ENCODE results near the gene DCUN1D2. TPM values are rescaled to one million over a fixed set of nuclear protein-coding genes. Genes with fewer than 3 reads are reported as not detected.

DCUN1D2 gene
- total and polyA plus RNA-seq, 10 of the 15 experiments (the other 5 are each of a cell fraction or from before 2014, with no cell fraction given), result 2.5 to 23.6 (median 9.3) TPM

DNA sequence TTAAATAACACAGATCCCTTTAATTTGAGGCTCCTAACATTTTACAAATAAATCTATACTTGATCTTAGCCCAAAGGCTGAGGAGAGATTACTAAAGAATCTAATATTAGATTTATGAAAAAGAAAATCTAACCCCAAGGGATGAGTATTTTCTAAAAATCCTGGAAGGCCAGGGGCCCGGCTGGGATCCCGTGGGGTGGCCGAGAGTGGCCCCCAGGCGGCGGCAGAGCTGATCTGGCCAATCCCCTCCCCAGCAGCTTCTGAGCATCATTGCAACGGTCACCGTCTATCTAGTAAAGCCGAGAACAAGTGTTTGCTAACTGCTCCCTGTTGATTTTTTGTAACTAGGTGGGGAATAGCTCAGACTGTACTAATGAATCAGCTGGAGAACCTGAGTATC is 74.7 kb downstream of the DCUN1D2 start:
- Histone ChIP-seq H3K4me3 (no peak overlapping the region), H3K9ac (ENCODE audit: control insufficient read depth, insufficient read depth, low read length) (no peak overlapping the region), H3K36me3 (ENCODE audit: control insufficient read depth in 2 of 2, insufficient read depth in 2 of 2, low read length in 1 of 2) (no peaks in the 10 kb centered on the region), H4K20me1 (ENCODE audit: control insufficient read depth, insufficient read depth) (no peaks in the 10 kb centered on the region), H3K4me1 (ENCODE audit: control insufficient read depth, insufficient read depth, low read length) (no peaks in the 10 kb centered on the region), H3K79me2 (ENCODE audit: control insufficient read depth, insufficient read depth, low read length) (no peaks in the 10 kb centered on the region), H3K27me3 (replicated peaks in 1 of 2; ENCODE audit: control insufficient read depth in 2 of 2, insufficient read depth in 2 of 2, low read length in 1 of 2) (no peaks in the 10 kb centered on the region; a peak in 1 of 4 replicates), H2AFZ (ENCODE audit: control insufficient read depth, low read depth, low read length) (no peak overlapping the region), H3K9me3 (replicated peaks; ENCODE audit: control insufficient read depth, insufficient read depth, low read length) (no peaks in the 10 kb centered on the region), H3K27ac (ENCODE audit: control insufficient read depth, insufficient read depth) (no peak overlapping the region), H3K4me2 (ENCODE audit: control insufficient read depth, insufficient read depth) (no peak overlapping the region)
- ATAC-seq (no peak), FAIRE-seq (no peak), DNase-seq (ENCODE audit: low read depth, low spot score) (no peak)
- in situ Hi-C loops (cut with MboI), result no loop called here
- no TSS peak for BruUV-seq (replicated peaks)
- no peak for TF ChIP-seq GATAD2B (conservative IDR thresholded peaks at IDR 0.05; ENCODE audit: low read depth)
- TF ChIP-seq MYB (IDR thresholded peaks at IDR 0.05; ENCODE audit: borderline replicate concordance, low read depth, low read length), result no peak
- no peak for TF ChIP-seq HCFC1 (IDR thresholded peaks at IDR 0.05; ENCODE audit: low read length)
- TF ChIP-seq SUZ12 (IDR thresholded peaks at IDR 0.05; ENCODE audit: unreplicated experiment), result no peak
- no peak for TF ChIP-seq ZZZ3 (IDR thresholded peaks at IDR 0.05; ENCODE audit: control insufficient read depth, insufficient read length, low read depth)
- no peak for TF ChIP-seq RFX5 (IDR thresholded peaks at IDR 0.05; ENCODE audit: low read depth, low read length)
- no peak for TF ChIP-seq SUPT20H (IDR thresholded peaks at IDR 0.05; ENCODE audit: borderline replicate concordance, control insufficient read depth, low read depth, low read length)
- TF ChIP-seq, protein P1, sequence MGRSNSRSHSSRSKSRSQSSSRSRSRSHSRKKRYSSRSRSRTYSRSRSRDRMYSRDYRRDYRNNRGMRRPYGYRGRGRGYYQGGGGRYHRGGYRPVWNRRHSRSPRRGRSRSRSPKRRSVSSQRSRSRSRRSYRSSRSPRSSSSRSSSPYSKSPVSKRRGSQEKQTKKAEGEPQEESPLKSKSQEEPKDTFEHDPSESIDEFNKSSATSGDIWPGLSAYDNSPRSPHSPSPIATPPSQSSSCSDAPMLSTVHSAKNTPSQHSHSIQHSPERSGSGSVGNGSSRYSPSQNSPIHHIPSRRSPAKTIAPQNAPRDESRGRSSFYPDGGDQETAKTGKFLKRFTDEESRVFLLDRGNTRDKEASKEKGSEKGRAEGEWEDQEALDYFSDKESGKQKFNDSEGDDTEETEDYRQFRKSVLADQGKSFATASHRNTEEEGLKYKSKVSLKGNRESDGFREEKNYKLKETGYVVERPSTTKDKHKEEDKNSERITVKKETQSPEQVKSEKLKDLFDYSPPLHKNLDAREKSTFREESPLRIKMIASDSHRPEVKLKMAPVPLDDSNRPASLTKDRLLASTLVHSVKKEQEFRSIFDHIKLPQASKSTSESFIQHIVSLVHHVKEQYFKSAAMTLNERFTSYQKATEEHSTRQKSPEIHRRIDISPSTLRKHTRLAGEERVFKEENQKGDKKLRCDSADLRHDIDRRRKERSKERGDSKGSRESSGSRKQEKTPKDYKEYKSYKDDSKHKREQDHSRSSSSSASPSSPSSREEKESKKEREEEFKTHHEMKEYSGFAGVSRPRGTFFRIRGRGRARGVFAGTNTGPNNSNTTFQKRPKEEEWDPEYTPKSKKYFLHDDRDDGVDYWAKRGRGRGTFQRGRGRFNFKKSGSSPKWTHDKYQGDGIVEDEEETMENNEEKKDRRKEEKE (IDR thresholded peaks at IDR 0.05), result no peak
- TF ChIP-seq ZNF622 (IDR thresholded peaks at IDR 0.05), result no peak
- TF ChIP-seq KDM1A (IDR thresholded peaks at IDR 0.05; ENCODE audit: borderline replicate concordance), result no peak
- TF ChIP-seq, protein P2, sequence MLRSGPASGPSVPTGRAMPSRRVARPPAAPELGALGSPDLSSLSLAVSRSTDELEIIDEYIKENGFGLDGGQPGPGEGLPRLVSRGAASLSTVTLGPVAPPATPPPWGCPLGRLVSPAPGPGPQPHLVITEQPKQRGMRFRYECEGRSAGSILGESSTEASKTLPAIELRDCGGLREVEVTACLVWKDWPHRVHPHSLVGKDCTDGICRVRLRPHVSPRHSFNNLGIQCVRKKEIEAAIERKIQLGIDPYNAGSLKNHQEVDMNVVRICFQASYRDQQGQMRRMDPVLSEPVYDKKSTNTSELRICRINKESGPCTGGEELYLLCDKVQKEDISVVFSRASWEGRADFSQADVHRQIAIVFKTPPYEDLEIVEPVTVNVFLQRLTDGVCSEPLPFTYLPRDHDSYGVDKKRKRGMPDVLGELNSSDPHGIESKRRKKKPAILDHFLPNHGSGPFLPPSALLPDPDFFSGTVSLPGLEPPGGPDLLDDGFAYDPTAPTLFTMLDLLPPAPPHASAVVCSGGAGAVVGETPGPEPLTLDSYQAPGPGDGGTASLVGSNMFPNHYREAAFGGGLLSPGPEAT (IDR thresholded peaks at IDR 0.05; ENCODE audit: low read depth), result no peak
- no peak for TF ChIP-seq CBX5 (IDR thresholded peaks at IDR 0.05; ENCODE audit: low read depth)
- no peak for TF ChIP-seq IKZF2 (IDR thresholded peaks at IDR 0.05)
- TF ChIP-seq, protein P3, sequence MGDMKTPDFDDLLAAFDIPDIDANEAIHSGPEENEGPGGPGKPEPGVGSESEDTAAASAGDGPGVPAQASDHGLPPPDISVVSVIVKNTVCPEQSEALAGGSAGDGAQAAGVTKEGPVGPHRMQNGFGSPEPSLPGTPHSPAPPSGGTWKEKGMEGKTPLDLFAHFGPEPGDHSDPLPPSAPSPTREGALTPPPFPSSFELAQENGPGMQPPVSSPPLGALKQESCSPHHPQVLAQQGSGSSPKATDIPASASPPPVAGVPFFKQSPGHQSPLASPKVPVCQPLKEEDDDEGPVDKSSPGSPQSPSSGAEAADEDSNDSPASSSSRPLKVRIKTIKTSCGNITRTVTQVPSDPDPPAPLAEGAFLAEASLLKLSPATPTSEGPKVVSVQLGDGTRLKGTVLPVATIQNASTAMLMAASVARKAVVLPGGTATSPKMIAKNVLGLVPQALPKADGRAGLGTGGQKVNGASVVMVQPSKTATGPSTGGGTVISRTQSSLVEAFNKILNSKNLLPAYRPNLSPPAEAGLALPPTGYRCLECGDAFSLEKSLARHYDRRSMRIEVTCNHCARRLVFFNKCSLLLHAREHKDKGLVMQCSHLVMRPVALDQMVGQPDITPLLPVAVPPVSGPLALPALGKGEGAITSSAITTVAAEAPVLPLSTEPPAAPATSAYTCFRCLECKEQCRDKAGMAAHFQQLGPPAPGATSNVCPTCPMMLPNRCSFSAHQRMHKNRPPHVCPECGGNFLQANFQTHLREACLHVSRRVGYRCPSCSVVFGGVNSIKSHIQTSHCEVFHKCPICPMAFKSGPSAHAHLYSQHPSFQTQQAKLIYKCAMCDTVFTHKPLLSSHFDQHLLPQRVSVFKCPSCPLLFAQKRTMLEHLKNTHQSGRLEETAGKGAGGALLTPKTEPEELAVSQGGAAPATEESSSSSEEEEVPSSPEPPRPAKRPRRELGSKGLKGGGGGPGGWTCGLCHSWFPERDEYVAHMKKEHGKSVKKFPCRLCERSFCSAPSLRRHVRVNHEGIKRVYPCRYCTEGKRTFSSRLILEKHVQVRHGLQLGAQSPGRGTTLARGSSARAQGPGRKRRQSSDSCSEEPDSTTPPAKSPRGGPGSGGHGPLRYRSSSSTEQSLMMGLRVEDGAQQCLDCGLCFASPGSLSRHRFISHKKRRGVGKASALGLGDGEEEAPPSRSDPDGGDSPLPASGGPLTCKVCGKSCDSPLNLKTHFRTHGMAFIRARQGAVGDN (IDR thresholded peaks at IDR 0.05), result no peak
- no peak for TF ChIP-seq ATF7 (IDR thresholded peaks at IDR 0.05; ENCODE audit: low read depth)
- intact Hi-C loops (cut with micrococcal nuclease; ENCODE audit: unreplicated experiment), result no loop called here
- WGBS (ENCODE audit: insufficient coverage, insufficient replicate concordance, low lambda C conversion rate, missing lambda C conversion rate), result 40% methylated on average over 8 of the region's 8 CpGs
- ChIA-PET RAD21 (ENCODE audit: unreplicated experiment) (no interaction called here), SMC1A (ENCODE audit: uncharacterized antibody, unreplicated experiment) (no interaction called here), POLR2A (interaction anchor here (1.0 kb wide), 1 partner anchor 16 kb away, joined by 3 read pairs; no protein-coding TSS in a partner anchor), CTCF (no interaction called here)
